NCI-H82 treated with DMSO at 0.1 percent for 48 hours (cell line): ENCODE results near the gene CHEK1.
A peak's percentile ranks its signal among the peaks of the same experiment; 100 is the strongest.

Experiments
- DNase-seq: peaks from one replicate; lab custom pipeline; 2025; ENCODE audit not compliant: unreplicated experiment; lab: John Stamatoyannopoulos, UW

The CHEK1 gene

DNA sequence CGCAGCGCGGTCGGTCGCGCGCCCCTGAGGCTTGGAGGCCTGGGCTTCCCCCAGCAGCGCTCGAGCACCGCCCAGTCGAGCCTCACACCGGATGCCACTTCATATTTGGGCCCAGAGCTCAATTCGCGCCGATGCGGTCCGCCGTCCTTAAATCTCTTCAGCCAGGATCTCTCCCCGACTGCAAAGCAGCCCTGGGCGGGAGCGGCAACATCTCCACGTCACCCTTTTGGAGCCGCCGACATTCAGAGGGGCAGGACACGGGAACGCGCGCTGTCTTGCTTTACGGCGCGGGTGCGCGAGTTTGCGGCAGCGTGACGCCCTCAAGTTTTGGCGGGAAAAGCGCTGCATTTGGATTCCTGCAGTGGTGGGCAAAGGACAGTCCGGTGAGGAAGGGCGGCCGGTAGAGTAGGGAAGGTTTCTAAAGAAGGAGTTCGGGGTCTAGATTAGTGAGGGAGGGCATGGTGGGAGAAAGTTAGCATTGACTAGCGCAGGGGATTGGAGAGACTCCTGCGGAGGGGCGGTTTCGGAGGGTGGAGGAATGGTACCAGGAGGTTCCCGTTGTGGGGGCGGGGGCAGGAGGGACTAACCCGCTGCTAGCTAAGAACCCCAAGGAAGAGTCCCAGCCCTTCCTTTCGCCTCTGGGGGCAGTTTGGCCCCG, 796 bp downstream of the CHEK1 start:
- DNase-seq = peak; percentile 71

GRCh38 chr11:125626288-125626950, 1.5 kb downstream of the CHEK1 start:
- DNase-seq = peak; percentile 68

DNA sequence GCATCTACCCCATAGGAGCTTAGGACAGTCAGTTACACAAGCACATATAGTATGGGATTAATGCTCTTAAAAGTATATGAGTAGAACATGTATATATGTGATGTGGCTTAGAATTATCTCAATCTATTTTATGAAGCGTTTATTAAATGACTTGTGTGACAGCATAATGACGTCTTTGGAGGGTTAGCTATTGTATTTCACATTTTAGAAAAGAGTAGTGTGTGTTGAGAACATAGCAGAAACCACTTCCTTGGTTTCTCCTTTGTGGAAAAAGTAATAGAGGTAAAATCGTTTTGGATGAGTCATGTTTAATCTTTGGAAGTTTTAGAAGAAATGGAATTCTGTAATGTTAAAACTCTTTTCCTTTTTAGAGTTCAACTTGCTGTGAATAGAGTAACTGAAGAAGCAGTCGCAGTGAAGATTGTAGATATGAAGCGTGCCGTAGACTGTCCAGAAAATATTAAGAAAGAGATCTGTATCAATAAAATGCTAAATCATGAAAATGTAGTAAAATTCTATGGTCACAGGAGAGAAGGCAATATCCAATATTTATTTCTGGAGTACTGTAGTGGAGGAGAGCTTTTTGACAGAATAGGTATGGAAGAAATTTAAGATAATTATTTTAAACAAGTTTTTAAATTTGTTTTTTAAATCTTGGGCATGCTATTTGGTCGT, 2.4 kb downstream of the CHEK1 start:
- no peak for DNase-seq

DNA sequence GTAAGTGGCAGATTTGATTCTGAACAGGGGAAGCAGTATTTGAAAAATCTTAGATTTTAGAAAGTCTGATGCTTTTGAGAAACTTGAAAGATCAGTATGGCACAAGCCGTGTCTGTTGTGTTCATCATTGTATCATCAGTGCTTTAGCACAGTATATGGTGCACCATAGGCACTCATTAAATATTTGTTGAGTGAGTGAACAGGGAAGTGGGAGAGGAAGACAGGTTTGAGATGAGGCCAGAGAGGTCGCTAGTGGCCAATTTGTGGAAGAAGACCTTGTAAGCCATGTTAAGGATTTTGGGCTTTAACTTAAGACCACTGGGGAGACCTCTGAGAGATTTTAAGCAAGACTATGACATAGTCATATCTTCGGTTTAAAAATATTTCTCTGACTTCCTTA, 12.9 kb downstream of the CHEK1 start:
- no peak for DNase-seq

DNA sequence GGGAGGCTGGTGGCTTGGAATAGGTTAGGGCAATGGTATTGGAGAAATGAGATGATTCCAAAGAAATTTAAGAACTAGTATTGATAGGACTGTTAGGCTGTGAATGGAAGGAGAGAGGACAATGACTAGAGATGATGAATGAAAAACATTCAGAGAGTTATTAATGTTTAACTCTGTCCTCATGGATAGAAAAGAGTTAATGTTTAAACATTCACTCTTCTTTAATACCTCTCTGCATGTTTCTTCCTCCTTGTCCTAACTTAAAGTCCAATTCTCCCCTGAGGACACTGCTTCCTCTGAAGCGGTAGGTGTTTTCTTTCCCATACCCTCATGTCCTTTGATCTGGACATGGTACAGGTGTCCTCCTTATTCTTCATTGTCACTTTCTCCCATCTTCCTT, 13.4 kb downstream of the CHEK1 start:
- no peak for DNase-seq

- no peak for DNase-seq
Measured at GRCh38 chr11:125645871-125646270, 20.9 kb downstream of the CHEK1 start.

GRCh38 chr11:125649465-125650166, 24.7 kb downstream of the CHEK1 start:
- DNase-seq = no peak

- DNase-seq = no peak
Measured at GRCh38 chr11:125662689-125663088, 37.7 kb downstream of the CHEK1 start.

DNA sequence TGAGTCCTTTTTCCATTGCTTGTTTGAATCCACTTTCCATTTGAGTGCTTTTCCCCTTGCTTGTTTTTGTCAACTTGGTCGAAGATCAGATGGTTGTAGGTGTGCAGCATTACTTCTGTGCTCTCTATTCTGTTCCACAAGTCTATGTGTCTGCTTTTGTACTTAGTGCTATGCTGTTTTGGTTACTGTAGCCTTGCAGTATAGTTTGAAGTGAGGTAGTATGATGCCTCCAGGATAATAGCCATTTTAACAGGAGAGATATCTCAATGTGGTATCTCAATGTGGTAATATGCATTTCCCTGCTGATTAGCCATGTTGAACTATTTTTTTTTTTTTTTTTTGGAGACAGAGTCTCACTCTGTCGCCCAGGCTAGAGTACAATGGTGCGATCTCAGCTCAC, 38.9 kb downstream of the CHEK1 start:
- DNase-seq = no peak

- no peak for DNase-seq
Measured at GRCh38 chr11:125667151-125667550, 42.2 kb downstream of the CHEK1 start.

DNA sequence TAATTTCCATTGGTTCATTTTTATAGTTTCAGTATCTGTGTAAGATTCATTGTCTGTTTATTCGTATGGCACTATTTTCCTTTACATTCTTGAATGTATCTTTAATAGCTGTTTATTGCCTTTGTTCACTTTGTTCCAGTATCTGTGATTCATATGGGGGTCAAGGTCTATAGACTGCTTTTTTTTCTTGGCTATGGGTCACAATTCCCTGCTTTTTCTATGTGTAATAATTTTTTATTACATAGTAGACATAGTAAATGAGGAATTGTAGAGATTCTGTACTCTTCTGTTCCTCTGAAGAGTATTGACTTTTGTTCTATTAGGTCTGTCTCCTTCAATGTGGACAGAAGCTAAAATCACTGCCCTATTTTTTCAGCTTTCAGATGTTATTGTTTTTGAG, 45.2 kb downstream of the CHEK1 start:
- DNase-seq = no peak

DNA sequence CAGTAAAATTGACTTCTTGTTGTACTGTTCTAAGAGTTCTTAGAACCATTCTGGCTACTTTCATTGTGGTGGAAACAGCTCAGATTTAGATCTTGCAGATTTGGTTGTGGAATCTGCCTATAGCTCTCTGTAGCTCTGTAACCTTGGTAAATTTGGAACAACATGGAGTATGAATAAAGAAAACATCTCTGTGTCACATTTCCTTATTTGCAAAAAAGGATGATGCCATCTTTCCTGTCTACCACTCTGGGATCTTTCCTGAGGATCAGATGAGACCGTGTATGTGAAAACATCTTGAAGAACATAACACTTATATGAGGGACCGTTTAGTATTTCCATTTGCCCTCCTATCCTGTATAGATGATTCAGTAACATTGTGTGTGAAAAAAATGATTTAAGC, 46.6 kb downstream of the CHEK1 start:
- DNase-seq = no peak

- no peak for DNase-seq
Measured at GRCh38 chr11:125674210-125674609, 49.2 kb downstream of the CHEK1 start.

GRCh38 chr11:125675196-125675595, 50.2 kb downstream of the CHEK1 start:
- no peak for DNase-seq

DNA sequence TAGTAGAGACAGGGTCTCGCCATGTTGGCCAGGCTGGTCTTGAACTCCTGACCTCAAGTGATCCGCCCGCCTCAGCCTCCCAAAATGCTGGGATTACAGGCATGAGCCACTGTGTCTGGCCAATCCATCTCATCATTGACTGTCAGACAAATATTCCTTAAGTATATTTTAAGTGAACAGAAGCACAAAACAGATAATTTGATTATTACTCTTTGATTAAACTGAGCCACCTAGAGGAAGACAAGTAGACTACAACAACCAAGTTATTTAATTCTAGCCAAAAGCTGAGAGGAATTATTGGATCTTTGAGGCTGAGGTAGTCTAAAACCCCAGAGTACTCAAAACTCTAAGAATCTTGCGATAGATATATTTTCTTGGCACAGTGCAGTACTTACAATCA, 54.4 kb downstream of the CHEK1 start:
- no peak for DNase-seq

DNA sequence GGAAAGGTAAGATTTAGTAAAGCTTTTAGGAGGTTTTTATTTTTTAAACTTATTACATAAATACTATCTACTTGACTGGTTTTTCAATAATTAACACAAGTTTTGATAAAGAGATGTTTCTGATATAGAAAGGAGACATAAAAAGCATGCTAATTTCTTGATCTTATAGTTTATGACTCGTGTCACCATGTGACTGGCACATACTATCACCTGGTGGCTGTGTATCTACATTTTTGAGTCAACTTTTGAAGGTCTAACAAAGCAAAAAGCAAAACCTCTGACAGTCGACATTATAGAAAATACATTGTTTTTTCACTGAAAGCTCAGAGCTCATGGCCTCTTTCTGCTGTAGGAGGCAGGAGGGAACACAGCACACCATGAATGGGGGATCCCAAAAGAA, 54.9 kb downstream of the CHEK1 start:
- no peak for DNase-seq

GRCh38 chr11:125680747-125681146, 55.8 kb downstream of the CHEK1 start, which contains the start of gene ACRV1:
TSS of gene ACRV1 (minus strand) at chr11:125680847. CDS start at chr11:125680780, 67 bp downstream.
- no peak for DNase-seq

DNA sequence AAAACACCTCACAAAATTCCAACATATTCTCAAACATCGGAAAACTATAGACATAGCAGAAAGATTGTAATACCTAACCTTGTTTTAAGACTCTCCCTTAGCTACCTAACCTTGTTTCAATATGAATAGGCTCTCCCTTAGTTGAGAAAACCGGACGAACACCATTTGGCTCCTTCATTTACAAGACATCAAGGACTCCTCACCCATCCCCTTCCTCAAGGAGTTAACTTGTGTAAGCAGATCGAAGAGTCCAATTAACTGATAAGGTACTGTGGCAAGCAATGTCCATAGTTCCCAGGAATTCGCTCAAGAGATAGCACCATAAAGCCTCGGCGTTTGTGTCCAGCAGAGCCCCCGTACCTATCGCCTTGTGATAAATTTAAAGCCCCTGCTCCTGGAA, 60.3 kb downstream of the CHEK1 start:
- no peak for DNase-seq

DNA sequence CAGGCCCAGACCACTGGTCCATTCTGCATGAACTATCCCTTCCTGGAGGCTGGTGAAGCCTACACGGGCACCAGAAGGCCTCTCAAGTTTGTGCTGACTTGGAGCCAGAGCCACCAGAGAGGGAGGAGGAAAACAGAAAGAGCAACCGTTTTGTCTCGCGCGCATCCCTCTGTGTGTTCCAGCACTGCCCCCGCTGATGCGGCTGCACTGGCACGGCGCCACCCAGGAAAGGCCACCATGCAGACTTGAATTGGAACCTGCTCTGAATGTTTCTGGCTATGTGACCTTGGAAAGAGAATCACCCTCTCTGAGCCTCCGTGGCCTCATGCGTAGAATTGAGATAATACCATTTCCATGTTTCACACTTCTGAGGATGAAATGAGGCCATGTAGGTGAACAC, 63.1 kb downstream of the CHEK1 start:
- no peak for DNase-seq

GRCh38 chr11:125688632-125689031, 63.7 kb downstream of the CHEK1 start:
- DNase-seq = no peak

DNA sequence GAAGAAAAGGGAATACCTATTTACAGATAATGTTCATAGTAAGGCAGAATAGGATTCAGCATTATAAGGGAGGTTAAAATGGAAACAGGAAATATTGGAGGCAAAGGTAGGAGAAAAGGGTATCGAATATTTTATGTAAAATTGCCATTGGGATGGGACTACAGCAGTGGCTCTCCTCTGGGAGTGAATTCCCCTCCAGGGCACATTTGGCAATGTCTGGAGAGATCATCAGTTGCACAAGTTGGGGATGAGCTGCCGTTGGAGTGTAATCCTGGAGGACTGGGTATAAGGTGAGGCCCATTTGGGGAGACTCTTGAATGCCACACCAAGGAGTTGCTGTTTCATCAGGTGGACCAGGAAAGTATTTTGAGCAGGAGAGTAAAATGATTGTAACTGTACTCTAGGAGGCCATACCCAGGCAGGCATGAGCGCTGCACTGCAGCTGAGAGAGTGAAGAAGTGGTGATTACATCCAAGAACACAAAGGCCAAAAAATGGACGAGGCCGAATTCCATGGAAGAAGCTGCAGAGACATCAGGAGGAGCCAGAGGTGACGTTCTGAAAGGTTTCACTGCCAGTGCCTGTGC, 64.4 kb downstream of the CHEK1 start:
- DNase-seq = no peak
